ENCODE measurements around the gene ATG5.
"Not testable (repeated sequence)": the region's sequence is repeated elsewhere in the genome, so short reads cannot be mapped to it uniquely, and the experiment has no call there.

- not testable (repeated sequence) for TF ChIP-seq USF1 (IDR thresholded peaks at IDR 0.05; ENCODE audit: borderline replicate concordance, low read depth); CTCF (IDR thresholded peaks at IDR 0.05); SIN3A (IDR thresholded peaks at IDR 0.05; ENCODE audit: borderline replicate concordance, low read depth, low read length); TCF12 (IDR thresholded peaks at IDR 0.05); MAX (IDR thresholded peaks at IDR 0.05; ENCODE audit: low read depth); GATA2 (CRISPR knock-in tag; IDR thresholded peaks at IDR 0.05)
Observed at GRCh38 chr6:106259748-106260147, 65.8 kb downstream of the ATG5 start.

All from SK-N-SH (cell line).